IPS-11a (cell line): ENCODE results near the gene OLR1.

Experiments used
- H3K4me3 ChIP-seq: one replicate; pipeline ENCODE4 v1.5.1; 2013; ENCODE audit warnings: low read depth, low read length, control low read depth

The OLR1 gene

GRCh38 chr12:10154145-10154496 is 17.8 kb downstream of the OLR1 start:
- peak overlapping the region; percentile 61 for H3K4me3 ChIP-seq

GRCh38 chr12:10153271-10154144 is 18.4 kb downstream of the OLR1 start:
- peak overlapping the region; percentile 61 for H3K4me3 ChIP-seq

DNA sequence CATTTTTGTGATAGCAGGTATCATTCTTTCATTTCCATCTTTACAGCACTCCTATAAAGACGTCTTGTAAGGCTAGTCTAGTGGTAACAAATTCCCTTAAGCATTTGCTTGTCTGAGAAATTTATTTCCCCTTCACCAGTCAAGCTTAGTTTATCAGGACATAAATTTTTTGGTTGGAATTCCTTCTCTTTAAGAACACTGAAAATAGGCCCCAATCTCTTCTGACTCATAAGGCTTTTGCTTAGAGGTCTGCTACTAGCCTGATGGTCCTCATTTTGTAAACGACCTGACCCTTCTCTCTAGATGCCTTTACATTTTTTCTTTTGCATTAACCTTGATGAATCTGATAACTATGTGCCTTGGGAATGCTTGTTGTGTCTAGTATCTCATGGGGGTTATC is 20.3 kb downstream of the OLR1 start:
- H3K4me3 ChIP-seq: no peak overlapping the region

GRCh38 chr12:10147714-10148403 is 24.1 kb downstream of the OLR1 start:
- H3K4me3 ChIP-seq: no peak overlapping the region

- no peak overlapping the region for H3K4me3 ChIP-seq
Measured at GRCh38 chr12:10142976-10143589, 28.8 kb downstream of the OLR1 start.

DNA sequence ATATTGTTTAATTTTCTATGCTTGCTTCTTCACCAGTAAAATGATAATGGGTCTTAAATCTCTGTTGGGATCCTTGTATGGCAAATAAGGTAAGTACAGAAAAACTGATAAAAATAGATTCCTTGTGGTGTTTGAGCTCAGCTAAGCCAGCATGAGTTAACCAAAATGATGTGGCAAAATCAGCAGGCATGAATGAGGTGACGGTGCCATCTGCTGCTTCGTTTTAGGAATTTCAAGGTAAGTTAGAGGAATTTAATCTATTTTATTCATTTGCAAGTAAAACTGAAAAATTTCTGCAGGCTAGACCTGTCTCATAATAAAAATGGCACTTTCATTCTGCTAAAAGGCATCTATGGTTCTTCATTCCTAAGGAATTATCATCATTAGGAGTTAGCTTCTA is 31.9 kb downstream of the OLR1 start:
- H3K4me3 ChIP-seq: no peak overlapping the region

DNA sequence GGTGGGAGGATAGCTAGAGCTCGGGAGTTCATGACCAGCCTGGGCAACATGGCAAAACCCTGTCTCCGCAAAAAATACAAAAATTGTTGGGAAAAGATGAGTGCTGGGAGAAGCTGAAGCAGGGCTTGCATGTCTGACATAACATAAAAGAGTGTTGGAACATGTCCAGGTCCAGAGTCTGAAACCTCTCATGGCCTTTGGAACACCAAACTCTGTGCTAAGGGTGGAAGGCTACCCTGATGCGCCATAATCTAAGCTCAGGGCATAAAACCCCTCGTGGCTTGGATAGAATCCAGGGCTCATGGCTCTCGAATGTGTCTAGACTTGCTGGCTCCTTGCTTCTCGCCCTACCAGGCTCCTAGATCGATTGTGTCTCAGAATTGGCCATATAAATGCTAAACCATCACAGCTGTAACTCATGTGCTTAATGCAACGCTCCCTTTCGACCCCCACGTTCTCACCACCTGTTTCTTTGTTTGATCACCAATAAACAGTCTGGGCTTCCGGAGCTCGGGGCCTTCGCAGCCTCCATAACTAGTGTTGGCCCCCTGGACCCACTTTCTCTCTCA is 35.2 kb downstream of the OLR1 start:
- H3K4me3 ChIP-seq: no peak overlapping the region

- no peak overlapping the region for H3K4me3 ChIP-seq
Measured at GRCh38 chr12:10135126-10135525, 36.8 kb downstream of the OLR1 start.

GRCh38 chr12:10132850-10133370 is 39.0 kb downstream of the OLR1 start:
- no peak overlapping the region for H3K4me3 ChIP-seq

DNA sequence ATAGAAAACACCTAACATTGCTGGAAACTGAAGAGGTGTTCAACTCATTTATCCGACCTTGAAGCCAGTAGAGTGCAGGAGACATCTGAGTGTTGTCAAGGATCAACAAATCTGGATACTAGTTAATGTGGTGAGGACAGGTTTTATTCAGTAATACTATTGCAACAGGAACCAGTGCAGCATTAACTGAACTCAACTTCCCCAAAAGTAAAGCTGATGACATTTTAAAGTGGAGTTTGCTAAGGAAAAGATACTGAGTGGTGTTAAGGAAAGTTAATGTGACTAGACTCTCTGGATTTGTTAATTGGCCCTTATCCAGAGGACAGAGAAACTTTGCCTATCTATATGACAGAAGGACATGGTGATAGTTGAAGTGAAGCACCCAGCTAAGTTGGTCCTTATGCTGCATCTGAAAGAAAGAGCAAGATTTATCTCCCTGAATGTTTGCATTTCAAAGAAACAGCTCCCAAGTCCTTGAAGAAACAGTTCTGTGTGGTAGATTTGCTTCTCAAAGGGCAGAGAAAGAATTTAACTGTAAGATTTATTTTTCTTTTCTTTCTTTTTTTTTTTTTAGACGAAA is 40.7 kb downstream of the OLR1 start:
- H3K4me3 ChIP-seq: no peak overlapping the region

GRCh38 chr12:10130042-10130441 is 41.9 kb downstream of the OLR1 start, which contains the start of gene CLEC7A:
Gene CLEC7A, minus strand, starts transcription at chr12:10130199. Its CDS starts 117 bp downstream, at chr12:10130082.
- H3K4me3 ChIP-seq: no peak within 1 kb of the TSS

DNA sequence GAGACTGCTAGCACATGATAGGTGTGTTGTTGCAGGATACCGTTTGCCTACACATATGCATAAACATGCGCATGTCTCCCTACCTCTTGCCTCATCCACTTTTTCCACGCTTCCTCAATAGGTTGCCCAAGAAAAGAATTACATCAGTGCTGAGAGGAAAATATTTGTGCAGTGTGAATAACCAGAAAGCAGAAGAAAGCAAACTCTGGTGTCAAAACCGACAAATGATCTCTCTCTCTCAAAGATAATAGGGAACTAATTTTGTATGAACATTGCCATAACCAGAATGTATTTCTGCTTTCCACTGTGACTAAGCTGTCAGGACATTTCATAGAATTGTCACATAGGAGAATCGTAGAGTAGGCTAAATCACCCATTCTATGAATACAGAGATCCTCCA is 43.2 kb downstream of the OLR1 start:
- H3K4me3 ChIP-seq: no peak overlapping the region

DNA sequence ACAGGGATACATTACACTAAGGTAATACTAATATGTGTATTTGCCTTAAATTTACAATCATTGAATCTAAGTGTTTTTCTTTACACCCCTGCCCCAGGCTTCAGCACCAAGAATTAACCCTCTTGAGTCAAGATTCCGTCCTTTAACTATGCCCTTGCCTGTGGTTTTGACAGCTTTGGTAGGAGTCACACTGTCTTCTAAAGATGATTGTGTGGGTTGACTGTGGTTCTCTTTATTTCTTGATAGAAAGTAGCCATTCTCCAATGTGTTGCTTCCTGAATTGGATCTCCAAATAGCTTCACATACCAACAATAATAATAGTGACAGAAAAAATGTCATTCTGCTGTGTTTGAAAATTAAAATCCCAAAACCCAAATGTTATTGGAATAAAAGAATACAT is 45.5 kb downstream of the OLR1 start:
- no peak overlapping the region for H3K4me3 ChIP-seq

DNA sequence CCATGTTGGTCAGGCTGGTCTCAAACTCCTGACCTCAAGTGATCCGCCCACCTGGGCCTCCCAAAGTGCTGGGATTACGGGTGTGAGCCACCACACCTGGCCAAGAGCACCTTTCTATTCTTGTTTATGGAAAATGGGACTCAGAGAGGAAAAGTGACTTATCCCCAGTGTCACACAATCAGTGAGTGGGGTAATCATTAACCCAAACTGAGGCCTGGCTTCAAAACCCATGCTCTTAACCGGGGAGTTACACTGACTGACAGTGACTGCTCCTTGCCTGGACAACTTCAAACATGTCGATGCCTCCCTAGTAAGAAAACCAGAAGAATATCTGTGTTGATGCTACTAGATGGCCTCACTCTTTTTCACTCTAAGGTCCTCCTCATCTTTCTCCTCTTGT is 49.2 kb downstream of the OLR1 start:
- H3K4me3 ChIP-seq: no peak overlapping the region

GRCh38 chr12:10121278-10121677 is 50.7 kb downstream of the OLR1 start:
- H3K4me3 ChIP-seq: no peak overlapping the region

- no peak overlapping the region for H3K4me3 ChIP-seq
Measured at GRCh38 chr12:10119066-10119465, 52.9 kb downstream of the OLR1 start.

DNA sequence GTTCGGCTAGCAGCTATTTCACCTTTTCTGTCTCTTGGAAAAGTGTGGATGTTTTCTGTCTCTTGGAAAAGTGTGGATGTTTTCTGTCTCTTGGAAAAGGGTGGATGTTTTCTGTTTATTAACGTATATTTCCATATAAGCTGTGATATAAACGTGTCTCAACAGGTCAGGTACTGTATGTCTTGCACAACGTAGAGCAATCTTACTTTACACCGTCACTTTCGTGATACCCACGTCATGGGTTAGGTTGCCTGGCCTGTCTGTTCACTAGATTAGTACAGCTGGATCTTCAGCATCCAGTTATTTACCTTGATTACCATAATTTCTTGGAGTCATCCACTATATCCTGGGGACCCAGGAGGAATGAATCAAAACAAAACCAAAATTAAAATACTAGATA is 56.0 kb downstream of the OLR1 start:
- H3K4me3 ChIP-seq: no peak overlapping the region

GRCh38 chr12:10115311-10115710 is 56.6 kb downstream of the OLR1 start:
- no peak overlapping the region for H3K4me3 ChIP-seq

- no peak overlapping the region for H3K4me3 ChIP-seq
Measured at GRCh38 chr12:10113920-10114319, 58.0 kb downstream of the OLR1 start.

- H3K4me3 ChIP-seq: no peak overlapping the region
Measured at GRCh38 chr12:10113075-10113474, 58.9 kb downstream of the OLR1 start.

GRCh38 chr12:10111451-10111850 is 60.5 kb downstream of the OLR1 start:
- H3K4me3 ChIP-seq: no peak overlapping the region
